HG02870 (cell line): ENCODE data around the gene SH3BP5L.
"Not testable (repeated sequence)": the region's sequence is repeated elsewhere in the genome, so short reads cannot be mapped to it uniquely, and the experiment has no call there.

Source experiments
- ATAC-seq: cut with Tn5 transposase; IDR thresholded peaks from one replicate; pipeline ENCODE4 v1.9.1; 2021; ENCODE audit warnings: mild to moderate bottlenecking, moderate library complexity; ENCODE audit not compliant: unreplicated experiment

Gene SH3BP5L

GRCh38 chr1:248810727-248811513 lies 14.8 kb downstream of the SH3BP5L start:
- no peak for ATAC-seq

- no peak for ATAC-seq
Measured at GRCh38 chr1:248810000-248810726, 15.6 kb downstream of the SH3BP5L start.

DNA sequence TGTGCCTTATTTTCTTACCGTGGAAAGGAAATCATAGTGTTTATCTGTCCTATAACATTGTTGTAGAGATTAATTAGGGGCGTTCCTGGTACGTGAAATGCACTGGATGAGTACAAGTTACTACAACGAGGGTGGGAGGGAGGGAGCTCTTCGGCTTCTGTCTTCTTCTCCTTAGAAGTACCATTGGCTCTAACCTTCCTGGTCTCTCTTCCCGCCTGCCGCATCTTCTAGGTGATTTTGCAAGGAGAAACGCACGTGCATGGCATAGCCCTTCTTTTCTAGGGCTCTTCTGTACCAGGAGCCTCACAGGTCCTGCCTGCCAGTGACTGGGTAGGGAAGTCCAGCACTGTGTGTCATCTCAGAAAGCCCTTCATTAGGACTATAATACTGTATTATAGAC lies 16.8 kb downstream of the SH3BP5L start:
- ATAC-seq = no peak

GRCh38 chr1:248807067-248807737 lies 18.5 kb downstream of the SH3BP5L start:
- ATAC-seq = peak; percentile 55

DNA sequence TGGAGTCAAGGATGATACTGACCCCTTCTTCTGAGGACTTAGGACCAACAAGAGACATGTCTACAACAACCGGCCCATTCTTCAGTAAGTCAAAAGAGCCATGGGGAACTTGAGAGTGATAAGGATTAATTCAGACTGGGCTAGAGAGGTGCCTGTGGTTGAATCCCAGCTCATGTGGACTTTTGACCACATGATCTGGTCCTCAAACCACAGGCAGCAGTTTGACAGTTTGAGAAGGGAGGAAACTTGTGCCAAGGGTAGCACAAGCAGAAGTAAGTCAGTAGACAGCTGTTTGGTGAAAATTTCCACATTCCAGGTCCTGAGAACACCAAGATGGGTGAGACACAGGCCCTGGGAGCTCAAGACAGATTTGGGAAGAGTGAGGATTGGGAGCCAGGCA lies 19.8 kb downstream of the SH3BP5L start:
- ATAC-seq = no peak

DNA sequence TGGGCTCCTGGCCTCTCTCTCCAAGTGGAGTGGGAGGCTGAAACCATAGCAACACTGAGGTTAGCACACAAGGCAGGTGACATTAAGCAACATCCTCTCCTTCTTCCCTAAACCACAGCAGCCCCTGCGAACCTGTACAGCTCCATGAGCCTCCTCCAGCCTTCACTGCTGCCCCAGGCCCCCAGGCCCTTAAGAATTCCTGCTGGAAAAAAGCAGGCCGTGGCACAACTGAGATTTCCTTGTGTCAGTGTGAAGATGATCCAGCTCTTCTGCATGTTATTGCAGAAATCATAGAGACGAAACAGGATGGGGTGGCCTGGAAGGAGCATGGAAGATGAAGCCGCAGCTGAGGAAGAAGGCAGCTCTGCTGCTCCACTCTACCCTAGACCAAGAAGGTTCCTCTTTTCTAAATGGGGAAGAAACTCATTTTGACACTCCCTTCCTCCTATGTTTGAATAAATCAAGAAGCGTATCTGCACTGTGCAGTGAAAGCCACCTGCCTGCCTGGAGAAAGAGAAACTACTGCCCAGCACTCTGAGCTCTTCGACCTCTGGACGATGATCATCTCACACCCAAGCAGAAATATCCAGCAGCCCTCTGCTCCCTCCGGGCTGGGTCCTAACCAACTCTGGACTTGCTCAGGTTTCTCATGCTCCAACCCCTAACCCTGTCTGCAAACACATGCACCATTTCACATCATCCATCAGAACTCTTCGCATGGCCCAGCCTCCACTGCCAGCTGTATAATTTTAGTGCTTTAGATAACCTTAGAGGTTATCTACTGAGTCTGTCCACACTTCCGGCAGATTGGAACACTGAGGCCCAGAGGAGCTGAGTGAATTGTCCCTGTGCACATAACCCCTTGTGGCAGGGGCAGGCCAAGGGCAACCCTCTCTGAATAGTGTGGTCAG lies 20.7 kb downstream of the SH3BP5L start:
- peak; percentile 90 for ATAC-seq

GRCh38 chr1:248803501-248803900 lies 22.2 kb downstream of the SH3BP5L start:
- not testable (repeated sequence) for ATAC-seq

- ATAC-seq = no peak
Measured at GRCh38 chr1:248802454-248802853, 23.3 kb downstream of the SH3BP5L start.

DNA sequence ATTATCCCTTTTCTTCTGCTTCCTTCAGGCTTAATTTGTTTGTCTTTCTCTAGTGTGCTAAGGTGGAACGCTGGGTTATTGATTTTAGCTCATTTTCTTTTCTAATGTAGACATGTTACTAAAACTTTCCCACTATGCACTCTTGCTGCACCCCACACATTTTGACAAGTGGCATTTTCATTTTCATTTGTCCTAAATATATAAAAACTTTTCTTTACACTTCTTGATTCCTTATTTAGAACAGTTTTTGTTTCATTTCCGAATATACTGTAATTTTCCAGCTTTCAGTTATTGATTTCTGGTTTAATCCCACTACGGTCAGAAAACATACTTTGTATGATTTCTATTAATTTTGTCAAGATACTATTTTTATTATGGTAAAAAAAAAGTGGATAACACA lies 25.3 kb downstream of the SH3BP5L start:
- no peak for ATAC-seq

DNA sequence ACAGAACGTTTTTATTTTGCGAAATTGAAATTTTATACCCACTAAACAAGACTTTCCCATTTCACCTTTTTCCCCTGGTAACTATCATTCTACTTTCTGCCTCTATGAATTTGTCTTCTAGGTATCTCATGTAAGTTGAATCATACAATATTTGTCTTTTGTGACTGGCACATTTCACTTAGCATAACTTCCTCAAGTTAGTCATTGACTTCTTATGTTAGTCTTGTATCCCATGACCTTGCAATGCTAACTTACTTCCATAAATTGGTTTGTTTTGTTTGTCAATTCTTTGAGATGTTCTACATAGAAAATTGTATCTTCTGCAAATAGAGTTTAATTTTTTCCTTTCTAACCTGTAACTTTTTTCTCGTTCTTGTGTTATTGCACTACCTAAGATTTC lies 26.9 kb downstream of the SH3BP5L start:
- ATAC-seq = no peak

DNA sequence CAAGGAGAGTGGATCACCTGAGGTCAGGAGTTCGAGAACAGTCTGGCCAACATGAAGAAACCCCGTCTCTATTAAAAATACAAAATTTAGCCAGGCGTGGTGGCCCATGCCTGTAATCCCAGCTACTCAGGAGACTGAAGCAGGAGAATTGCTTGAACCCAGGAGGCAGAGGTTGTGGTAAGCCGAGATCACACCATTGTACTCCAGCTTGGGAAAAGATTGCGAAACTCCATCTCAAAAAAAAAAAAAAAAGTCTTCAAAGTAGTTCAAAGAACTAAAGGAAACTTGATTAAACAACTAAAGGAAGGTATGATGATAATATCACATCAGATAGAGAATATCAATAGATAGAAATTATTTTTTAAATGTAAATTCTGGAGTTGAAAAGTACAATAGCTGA lies 31.1 kb downstream of the SH3BP5L start:
- ATAC-seq = not testable (repeated sequence)

GRCh38 chr1:248793592-248793991 lies 32.1 kb downstream of the SH3BP5L start:
- peak; percentile 97 for ATAC-seq

DNA sequence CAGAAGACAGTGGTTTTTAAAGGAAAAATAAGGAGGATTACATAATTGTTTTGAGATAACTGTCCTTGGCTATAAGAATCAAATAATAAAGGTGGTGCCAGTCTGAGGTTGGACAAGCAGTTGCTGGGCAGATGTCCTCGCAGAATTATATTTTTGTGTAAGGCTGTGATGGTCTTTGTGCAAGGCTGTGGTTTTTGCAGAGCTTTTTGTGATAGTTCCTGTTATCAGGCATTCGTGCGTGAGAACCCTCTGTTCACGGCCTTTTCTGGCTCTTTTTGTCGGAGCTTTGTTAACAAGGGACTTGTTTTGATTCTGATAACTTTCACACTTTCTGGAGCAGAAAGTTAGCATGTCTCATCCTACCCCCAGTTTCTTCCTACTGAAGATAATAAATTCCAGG lies 33.4 kb downstream of the SH3BP5L start:
- ATAC-seq = peak; percentile 29

GRCh38 chr1:248791010-248791409 lies 34.7 kb downstream of the SH3BP5L start:
- ATAC-seq = no peak

- ATAC-seq = no peak
Measured at GRCh38 chr1:248790456-248790855, 35.3 kb downstream of the SH3BP5L start.

DNA sequence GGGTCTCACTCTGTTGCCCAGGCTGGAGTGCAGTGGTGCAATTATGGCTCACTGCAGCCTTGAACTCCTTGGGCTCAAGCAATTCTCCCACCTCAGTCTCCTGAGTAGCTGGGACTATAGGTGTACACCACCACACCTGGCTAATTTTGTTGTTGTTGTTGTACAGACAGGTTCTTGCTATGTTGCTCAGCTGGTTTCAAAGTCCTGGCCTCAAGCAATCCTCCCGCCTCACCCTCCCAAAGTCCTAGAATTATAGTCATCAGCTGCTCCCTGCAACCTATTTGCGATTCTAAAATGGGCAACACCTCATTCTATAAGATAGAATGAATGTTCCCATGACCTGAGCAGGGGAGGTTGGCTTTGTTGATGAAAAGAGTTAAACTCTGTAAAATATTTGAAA lies 36.4 kb downstream of the SH3BP5L start:
- ATAC-seq = not testable (repeated sequence)

DNA sequence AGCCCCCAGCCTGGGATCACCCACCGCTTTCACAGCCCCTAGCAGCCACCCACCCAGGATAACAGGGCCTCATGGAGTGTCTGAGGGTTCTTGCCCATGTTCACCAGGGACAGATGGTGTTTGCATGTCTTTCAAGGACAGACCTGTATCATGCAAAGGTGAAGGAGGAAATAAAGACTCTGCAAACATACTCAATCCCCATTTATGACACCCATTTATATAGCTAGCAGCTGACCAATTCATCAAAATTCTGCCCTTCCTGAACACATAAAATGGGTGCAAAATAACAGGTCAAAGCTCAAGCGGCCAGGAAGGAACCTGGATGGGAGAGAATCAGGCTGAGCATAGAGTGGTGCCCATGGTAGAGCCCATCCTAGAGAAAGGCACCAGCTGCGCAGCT lies 37.4 kb downstream of the SH3BP5L start:
- no peak for ATAC-seq

DNA sequence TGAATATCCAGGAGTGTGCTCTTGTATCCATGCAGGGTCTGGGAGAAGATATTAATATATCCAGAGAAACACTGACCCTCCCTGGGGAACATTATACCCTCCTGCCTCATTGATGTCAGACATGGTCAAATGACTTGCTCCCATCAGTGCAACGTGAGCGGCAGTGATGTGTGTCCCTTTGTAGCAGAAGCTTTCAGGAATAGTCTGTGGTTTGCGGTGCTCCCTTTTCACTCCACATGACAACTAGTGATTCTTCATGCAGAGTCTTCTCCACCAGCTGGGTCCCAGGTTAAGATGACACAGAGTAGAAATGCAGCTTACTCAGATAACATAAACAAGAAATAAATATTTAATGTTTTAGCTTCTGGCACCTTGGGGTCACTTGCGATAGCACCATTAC lies 38.3 kb downstream of the SH3BP5L start:
- ATAC-seq = no peak

- ATAC-seq = peak; percentile 59
Measured at GRCh38 chr1:248786156-248786555, 39.6 kb downstream of the SH3BP5L start.

DNA sequence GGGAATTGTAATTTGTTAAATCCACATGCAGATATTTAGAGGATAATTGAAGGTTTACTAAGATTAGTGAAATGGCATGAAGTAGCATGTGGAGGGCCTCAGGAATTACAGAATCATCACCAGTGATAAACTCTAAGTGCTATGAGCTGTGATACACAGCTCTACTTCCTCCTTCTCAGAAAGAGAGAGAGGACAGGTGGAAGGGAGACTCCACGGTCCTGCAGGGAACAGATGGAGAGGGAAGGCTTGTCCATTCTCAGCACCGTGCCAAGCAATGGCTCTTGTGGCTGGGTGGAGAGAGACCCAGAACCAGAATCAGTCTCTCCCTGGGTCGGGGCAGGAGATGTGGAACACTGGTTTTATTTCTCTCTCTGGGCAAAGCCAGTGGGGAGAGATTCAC lies 42.3 kb downstream of the SH3BP5L start:
- no peak for ATAC-seq
